Activated T-helper 17 cell treated with anti-CD3 and anti-CD28 coated beads, Interleukin-2, amount 50 U/mL, for 72 hours (primary cell): ENCODE data around the gene PCSK9. TPM values are rescaled to one million over a fixed set of nuclear protein-coding genes. Genes with fewer than 3 reads are reported as not detected.

Experiments used
- ATAC-seq: fragments of 150-1000 bp; cut with Tn5 transposase; replicated peaks from 2 replicates; pipeline ENCODE4 v1.10.0; 2021; ENCODE audit warnings: mild to moderate bottlenecking, moderate library complexity
- H3K27ac Mint-ChIP-seq: one replicate; pipeline ENCODE4 v1.8.0; 2022; ENCODE audit warnings: mixed read lengths
- H3K27me3 Mint-ChIP-seq: one replicate; pipeline ENCODE4 v1.8.0; 2022; ENCODE audit warnings: mixed read lengths
- H3K36me3 Mint-ChIP-seq: one replicate; pipeline ENCODE4 v1.8.0; 2022; ENCODE audit warnings: low read depth, mild to moderate bottlenecking, mixed read lengths
- H3K4me1 Mint-ChIP-seq: one replicate; pipeline ENCODE4 v1.8.0; 2022; ENCODE audit warnings: mixed read lengths
- H3K4me3 Mint-ChIP-seq: one replicate; pipeline ENCODE4 v1.8.0; 2022; ENCODE audit warnings: mild to moderate bottlenecking, mixed read lengths
- H3K9me3 Mint-ChIP-seq: one replicate; pipeline ENCODE4 v1.8.0; 2022; ENCODE audit warnings: mixed read lengths
- total RNA-seq, 2 donors: library from RNA; stranded (reverse); gene quantifications; one replicate each; pipeline ENCODE4 v1.2.3, GENCODE V29; 2022

Gene PCSK9
- total RNA-seq, 2 donors from 2014 or later: not detected

- peaks cover 41% of the 10 kb centered on the region for H3K36me3 Mint-ChIP-seq
- H3K4me3 Mint-ChIP-seq: no peak overlapping the region
- no peaks in the 10 kb centered on the region for H3K9me3 Mint-ChIP-seq
- ATAC-seq: no peak
- H3K27ac Mint-ChIP-seq: no peak overlapping the region
- no peaks in the 10 kb centered on the region for H3K4me1 Mint-ChIP-seq
- no peaks in the 10 kb centered on the region for H3K27me3 Mint-ChIP-seq
Measured at GRCh38 chr1:55064861-55065263, 25.5 kb downstream of the PCSK9 start.

- Mint-ChIP-seq H3K4me3 (no peak overlapping the region), H3K9me3 (no peaks in the 10 kb centered on the region), H3K4me1 (no peaks in the 10 kb centered on the region), H3K27ac (no peak overlapping the region), H3K36me3 (peaks cover 49% of the 10 kb centered on the region), H3K27me3 (no peaks in the 10 kb centered on the region)
- ATAC-seq: no peak
Measured at GRCh38 chr1:55065648-55066047, 26.3 kb downstream of the PCSK9 start.

GRCh38 chr1:55067022-55067778 lies 27.9 kb downstream of the PCSK9 start:
- H3K36me3 Mint-ChIP-seq: peaks cover 64% of the 10 kb centered on the region
- H3K9me3 Mint-ChIP-seq: no peaks in the 10 kb centered on the region
- H3K27me3 Mint-ChIP-seq: no peaks in the 10 kb centered on the region
- H3K27ac Mint-ChIP-seq: no peak overlapping the region
- no peak for ATAC-seq
- H3K4me1 Mint-ChIP-seq: no peaks in the 10 kb centered on the region
- no peak overlapping the region for H3K4me3 Mint-ChIP-seq

- ATAC-seq: no peak
- Mint-ChIP-seq H3K4me1 (no peaks in the 10 kb centered on the region), H3K4me3 (no peak overlapping the region), H3K36me3 (peaks cover 71% of the 10 kb centered on the region), H3K27ac (no peak overlapping the region), H3K9me3 (no peaks in the 10 kb centered on the region), H3K27me3 (no peaks in the 10 kb centered on the region)
Measured at GRCh38 chr1:55067914-55068313, 28.6 kb downstream of the PCSK9 start.

GRCh38 chr1:55068638-55069037 lies 29.3 kb downstream of the PCSK9 start:
- Mint-ChIP-seq H3K9me3 (no peaks in the 10 kb centered on the region), H3K4me1 (peaks cover 3% of the 10 kb centered on the region), H3K27ac (peak overlapping the region; percentile 5), H3K36me3 (peaks cover 79% of the 10 kb centered on the region), H3K4me3 (no peak overlapping the region), H3K27me3 (no peaks in the 10 kb centered on the region)
- no peak for ATAC-seq

GRCh38 chr1:55069280-55069679 lies 29.9 kb downstream of the PCSK9 start:
- H3K27ac Mint-ChIP-seq: no peak overlapping the region
- no peaks in the 10 kb centered on the region for H3K9me3 Mint-ChIP-seq

GRCh38 chr1:55070293-55071164 lies 31.2 kb downstream of the PCSK9 start:
- Mint-ChIP-seq H3K27ac (peak overlapping the region; percentile 36), H3K36me3 (peaks cover 98% of the 10 kb centered on the region), H3K27me3 (no peaks in the 10 kb centered on the region), H3K9me3 (no peaks in the 10 kb centered on the region), H3K4me3 (no peak overlapping the region), H3K4me1 (peaks cover 5% of the 10 kb centered on the region)
- no peak for ATAC-seq

More at GRCh38 chr1:55069280-55069679, 29.9 kb downstream of the PCSK9 start:
- ATAC-seq: no peak
- Mint-ChIP-seq H3K4me3 (no peak overlapping the region), H3K27me3 (no peaks in the 10 kb centered on the region), H3K4me1 (peaks cover 5% of the 10 kb centered on the region), H3K36me3 (peaks cover 85% of the 10 kb centered on the region)

- no peaks in the 10 kb centered on the region for H3K27me3 Mint-ChIP-seq
- peaks cover 5% of the 10 kb centered on the region for H3K4me1 Mint-ChIP-seq
- H3K4me3 Mint-ChIP-seq: no peak overlapping the region
- peaks cover 100% of the 10 kb centered on the region for H3K36me3 Mint-ChIP-seq
- no peak for ATAC-seq
- peak overlapping the region; percentile 73 for H3K27ac Mint-ChIP-seq
- no peaks in the 10 kb centered on the region for H3K9me3 Mint-ChIP-seq
Measured at GRCh38 chr1:55071477-55071876, 32.1 kb downstream of the PCSK9 start.

GRCh38 chr1:55073187-55073916 lies 34.0 kb downstream of the PCSK9 start:
- peak; percentile 98 for ATAC-seq
- Mint-ChIP-seq H3K9me3 (no peaks in the 10 kb centered on the region), H3K36me3 (peaks cover 100% of the 10 kb centered on the region), H3K4me1 (peaks cover 5% of the 10 kb centered on the region), H3K27ac (peak overlapping the region; percentile 73), H3K27me3 (no peaks in the 10 kb centered on the region), H3K4me3 (peak overlapping the region; percentile 5)

GRCh38 chr1:55074455-55074854 lies 35.1 kb downstream of the PCSK9 start:
- H3K4me1 Mint-ChIP-seq: peaks cover 5% of the 10 kb centered on the region
- H3K27ac Mint-ChIP-seq: no peak overlapping the region
- no peaks in the 10 kb centered on the region for H3K9me3 Mint-ChIP-seq
- no peak for ATAC-seq
- H3K36me3 Mint-ChIP-seq: peaks cover 100% of the 10 kb centered on the region
- H3K27me3 Mint-ChIP-seq: no peaks in the 10 kb centered on the region
- no peak overlapping the region for H3K4me3 Mint-ChIP-seq

GRCh38 chr1:55076356-55076755 lies 37.0 kb downstream of the PCSK9 start:
- H3K4me3 Mint-ChIP-seq: no peak overlapping the region
- peaks cover 100% of the 10 kb centered on the region for H3K36me3 Mint-ChIP-seq
- H3K4me1 Mint-ChIP-seq: peaks cover 5% of the 10 kb centered on the region

GRCh38 chr1:55078470-55078869 lies 39.1 kb downstream of the PCSK9 start:
- Mint-ChIP-seq H3K36me3 (peaks cover 100% of the 10 kb centered on the region), H3K27me3 (no peaks in the 10 kb centered on the region), H3K4me3 (no peak overlapping the region), H3K4me1 (peaks cover 4% of the 10 kb centered on the region), H3K9me3 (no peaks in the 10 kb centered on the region), H3K27ac (no peak overlapping the region)
- ATAC-seq: no peak

More at GRCh38 chr1:55076356-55076755, 37.0 kb downstream of the PCSK9 start:
- Mint-ChIP-seq H3K9me3 (no peaks in the 10 kb centered on the region), H3K27me3 (no peaks in the 10 kb centered on the region), H3K27ac (peak overlapping the region; percentile 15)
- no peak for ATAC-seq

GRCh38 chr1:55079651-55080050 lies 40.3 kb downstream of the PCSK9 start:
- no peaks in the 10 kb centered on the region for H3K4me1 Mint-ChIP-seq
- H3K27ac Mint-ChIP-seq: no peak overlapping the region
- H3K9me3 Mint-ChIP-seq: no peaks in the 10 kb centered on the region
- H3K27me3 Mint-ChIP-seq: no peaks in the 10 kb centered on the region
- peaks cover 100% of the 10 kb centered on the region for H3K36me3 Mint-ChIP-seq
- no peak for ATAC-seq
- H3K4me3 Mint-ChIP-seq: no peak overlapping the region

- Mint-ChIP-seq H3K27ac (peak overlapping the region; percentile 34), H3K27me3 (no peaks in the 10 kb centered on the region), H3K9me3 (no peaks in the 10 kb centered on the region), H3K36me3 (peaks cover 100% of the 10 kb centered on the region), H3K4me3 (no peak overlapping the region), H3K4me1 (no peaks in the 10 kb centered on the region)
- ATAC-seq: no peak
Measured at GRCh38 chr1:55081188-55081904, 42.0 kb downstream of the PCSK9 start.
